SJCRH30 (cell line): ENCODE data around the gene RAB1B. TPM values are rescaled to one million over a fixed set of nuclear protein-coding genes. Genes with fewer than 3 reads are reported as not detected.

Source experiments
- DNase-seq, 2 experiments: peaks; one replicate each; pipeline ENCODE4 v3.0.0-alpha.2; 2015 to 2020
- H3K27ac ChIP-seq: fragments of 250-450 bp; sonication (Bioruptor Pico); 2 replicates; pipeline ENCODE4 v1.5.1; 2020; ENCODE audit warnings: mild to moderate bottlenecking, moderate library complexity
- H3K27me3 ChIP-seq: fragments of 250-450 bp; sonication (Bioruptor Pico); 2 replicates; pipeline ENCODE4 v1.5.1; 2020; ENCODE audit warnings: mild to moderate bottlenecking, moderate library complexity
- H3K36me3 ChIP-seq: fragments of 250-450 bp; sonication (Bioruptor Pico); 2 replicates; pipeline ENCODE4 v1.5.1; 2020; ENCODE audit warnings: mild to moderate bottlenecking, moderate library complexity
- H3K4me1 ChIP-seq: fragments of 250-450 bp; sonication (Bioruptor Pico); 2 replicates; pipeline ENCODE4 v1.5.1; 2020; ENCODE audit warnings: mild to moderate bottlenecking, moderate library complexity
- H3K4me3 ChIP-seq: fragments of 250-450 bp; sonication (Bioruptor Pico); 2 replicates; pipeline ENCODE4 v1.5.1; 2020; ENCODE audit warnings: mild to moderate bottlenecking, moderate library complexity
- H3K9me3 ChIP-seq: fragments of 250-450 bp; sonication (Bioruptor Pico); replicated peaks from 2 replicates; pipeline ENCODE4 v1.5.1; 2020; ENCODE audit warnings: mild to moderate bottlenecking, moderate library complexity
- total RNA-seq: library from RNA; depleted of rRNA; stranded (reverse); fragments of >200 nt; shearing (Covaris generic); gene quantifications from 2 replicates; pipeline ENCODE4 v1.2.3, GENCODE V29; 2014

Gene RAB1B
- total RNA-seq, 1 experiment from 2014 or later = 83.2 TPM

- Histone ChIP-seq H3K9me3 (no peaks in the 10 kb centered on the region), H3K36me3 (peaks cover 2% of the 10 kb centered on the region; the same call in 1 of the 2 replicates), H3K27ac (no peak overlapping the region), H3K4me1 (no peaks in the 10 kb centered on the region), H3K4me3 (no peak overlapping the region), H3K27me3 (no peaks in the 10 kb centered on the region)
- no peak for DNase-seq
Measured at GRCh38 chr11:66230978-66231377, 37.5 kb upstream of the RAB1B start.

- H3K36me3 ChIP-seq = peaks cover 2% of the 10 kb centered on the region; the same call in 1 of the 2 replicates
- no peaks in the 10 kb centered on the region for H3K27me3 ChIP-seq
- no peak for DNase-seq
- H3K4me1 ChIP-seq = no peaks in the 10 kb centered on the region
- no peak overlapping the region for H3K4me3 ChIP-seq
- H3K9me3 ChIP-seq = no peaks in the 10 kb centered on the region
- no peak overlapping the region for H3K27ac ChIP-seq
Measured at GRCh38 chr11:66231561-66231960, 36.9 kb upstream of the RAB1B start.

DNA sequence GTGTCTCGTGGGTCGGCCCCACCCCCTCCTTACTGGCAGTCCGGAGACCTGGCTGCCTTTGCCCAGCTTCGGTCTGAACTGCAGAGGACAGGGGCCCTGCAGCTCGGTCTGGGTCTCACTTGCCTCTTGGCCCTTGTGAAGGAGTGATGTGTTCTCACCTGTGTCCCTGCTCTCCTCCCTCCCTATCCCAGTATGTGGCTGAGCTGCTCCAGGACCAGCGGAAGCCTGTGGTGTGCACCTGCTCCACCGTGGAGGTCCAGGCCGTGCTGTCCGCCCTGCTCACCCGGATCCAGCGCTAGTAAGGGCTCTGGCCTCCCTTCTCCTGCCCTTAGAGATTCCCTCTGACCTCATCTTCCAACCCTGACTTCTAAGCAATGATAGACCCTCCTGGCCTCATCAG is 35.7 kb upstream of the RAB1B start:
- H3K4me3 ChIP-seq = no peak overlapping the region
- H3K9me3 ChIP-seq = no peaks in the 10 kb centered on the region
- no peaks in the 10 kb centered on the region for H3K4me1 ChIP-seq
- no peak overlapping the region for H3K27ac ChIP-seq
- no peaks in the 10 kb centered on the region for H3K27me3 ChIP-seq
- no peak for DNase-seq
- peaks cover 2% of the 10 kb centered on the region; the same call in 1 of the 2 replicates for H3K36me3 ChIP-seq

GRCh38 chr11:66233301-66233700 is 35.1 kb upstream of the RAB1B start:
- H3K4me3 ChIP-seq = no peak overlapping the region
- no peaks in the 10 kb centered on the region for H3K4me1 ChIP-seq
- H3K27me3 ChIP-seq = no peaks in the 10 kb centered on the region
- H3K9me3 ChIP-seq = no peaks in the 10 kb centered on the region
- no peak overlapping the region for H3K27ac ChIP-seq
- DNase-seq = no peak
- peaks cover 2% of the 10 kb centered on the region; the same call in 1 of the 2 replicates for H3K36me3 ChIP-seq

DNA sequence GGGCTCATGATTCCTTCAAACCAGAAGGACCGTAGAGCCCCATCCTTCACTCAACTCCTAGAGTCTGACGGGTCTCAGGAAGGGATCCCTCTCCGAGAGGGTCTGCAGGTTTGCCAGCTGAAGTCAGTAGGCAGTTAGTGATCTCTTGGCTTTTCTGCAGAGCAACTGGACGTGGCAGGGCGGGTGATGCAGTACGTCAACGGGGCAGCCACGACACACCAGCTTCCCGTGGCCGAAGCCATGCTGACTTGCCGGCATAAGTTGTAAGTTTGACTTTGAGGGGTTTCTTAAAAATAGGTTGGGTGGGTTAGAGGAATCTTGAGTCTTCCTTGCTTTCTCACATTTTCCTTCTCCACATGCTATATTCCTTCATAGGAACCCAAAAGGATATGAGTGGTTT is 33.3 kb upstream of the RAB1B start:
- Histone ChIP-seq H3K36me3 (peaks cover 2% of the 10 kb centered on the region; the same call in 1 of the 2 replicates), H3K27me3 (no peaks in the 10 kb centered on the region), H3K27ac (no peak overlapping the region), H3K4me3 (no peak overlapping the region), H3K9me3 (no peaks in the 10 kb centered on the region), H3K4me1 (no peaks in the 10 kb centered on the region)
- no peak for DNase-seq

DNA sequence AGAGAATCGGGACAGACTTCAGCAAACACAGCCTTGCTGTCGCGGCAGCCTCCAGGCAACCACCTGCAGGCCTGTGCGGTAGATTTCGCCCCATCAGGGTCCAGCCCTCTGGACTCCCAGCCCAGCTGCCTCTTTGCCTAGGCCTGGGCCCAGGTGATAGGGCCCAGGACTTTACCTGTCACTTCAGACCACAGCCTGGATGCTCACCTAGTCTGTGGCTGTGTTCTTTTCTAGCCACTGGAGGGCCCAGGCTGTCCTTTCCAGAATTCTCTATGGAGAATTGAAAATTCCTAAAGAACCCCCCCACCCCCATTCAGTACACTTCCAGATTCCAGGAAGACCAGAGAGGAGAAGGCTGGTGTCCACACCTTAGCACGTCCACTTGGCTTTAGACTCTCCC is 30.6 kb upstream of the RAB1B start:
- Histone ChIP-seq H3K27ac (no peak overlapping the region), H3K4me3 (no peak overlapping the region), H3K36me3 (peaks cover 2% of the 10 kb centered on the region; the same call in 1 of the 2 replicates), H3K4me1 (no peaks in the 10 kb centered on the region), H3K9me3 (no peaks in the 10 kb centered on the region), H3K27me3 (no peaks in the 10 kb centered on the region)
- no peak for DNase-seq

DNA sequence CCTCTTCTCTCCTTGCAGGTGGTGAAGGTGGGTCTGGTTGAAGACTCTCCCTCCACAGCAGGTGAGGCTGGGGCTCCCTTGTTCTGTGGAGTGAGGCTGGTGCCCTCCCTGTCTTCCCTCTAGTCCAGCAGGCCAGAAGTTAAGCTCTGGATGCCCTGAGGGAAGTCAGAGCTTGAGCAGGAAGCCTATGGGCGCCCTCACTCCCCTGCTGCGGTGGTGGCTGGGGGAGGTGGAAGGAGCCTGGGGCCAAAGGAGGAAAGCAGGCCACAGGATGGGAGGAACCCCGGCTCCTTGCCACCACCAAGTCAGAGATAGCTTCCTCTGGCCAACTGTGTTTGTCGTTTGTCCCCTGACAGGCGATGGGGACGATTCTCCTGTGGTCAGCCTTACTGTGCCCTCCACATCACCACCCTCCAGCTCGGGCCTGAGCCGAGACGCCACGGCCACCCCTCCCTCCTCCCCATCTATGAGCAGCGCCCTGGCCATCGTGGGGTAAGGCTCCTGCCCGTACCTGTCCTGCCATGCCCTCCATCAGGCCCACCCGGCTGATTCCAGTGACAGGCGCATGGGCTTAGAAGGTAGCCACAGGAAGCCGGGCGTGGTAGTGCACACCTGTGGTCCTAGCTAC is 29.5 kb upstream of the RAB1B start:
- no peaks in the 10 kb centered on the region; the same call in 1 of the 2 replicates for H3K36me3 ChIP-seq

GRCh38 chr11:66239511-66239910 is 28.9 kb upstream of the RAB1B start:
- Histone ChIP-seq H3K27me3 (no peaks in the 10 kb centered on the region), H3K4me3 (no peak overlapping the region), H3K9me3 (no peaks in the 10 kb centered on the region), H3K4me1 (no peaks in the 10 kb centered on the region), H3K36me3 (no peaks in the 10 kb centered on the region; the same call in 1 of the 2 replicates), H3K27ac (no peak overlapping the region)
- DNase-seq = no peak

More for the DNA sequence above, 29.5 kb upstream of the RAB1B start:
- Histone ChIP-seq H3K27ac (no peak overlapping the region), H3K27me3 (no peaks in the 10 kb centered on the region), H3K4me3 (no peak overlapping the region), H3K9me3 (no peaks in the 10 kb centered on the region), H3K4me1 (no peaks in the 10 kb centered on the region)
- DNase-seq = no peak

GRCh38 chr11:66239998-66240780 is 28.2 kb upstream of the RAB1B start:
- Histone ChIP-seq H3K36me3 (no peaks in the 10 kb centered on the region), H3K9me3 (no peaks in the 10 kb centered on the region), H3K27ac (no peak overlapping the region), H3K27me3 (no peaks in the 10 kb centered on the region), H3K4me3 (no peak overlapping the region), H3K4me1 (no peaks in the 10 kb centered on the region)
- no peak for DNase-seq

DNA sequence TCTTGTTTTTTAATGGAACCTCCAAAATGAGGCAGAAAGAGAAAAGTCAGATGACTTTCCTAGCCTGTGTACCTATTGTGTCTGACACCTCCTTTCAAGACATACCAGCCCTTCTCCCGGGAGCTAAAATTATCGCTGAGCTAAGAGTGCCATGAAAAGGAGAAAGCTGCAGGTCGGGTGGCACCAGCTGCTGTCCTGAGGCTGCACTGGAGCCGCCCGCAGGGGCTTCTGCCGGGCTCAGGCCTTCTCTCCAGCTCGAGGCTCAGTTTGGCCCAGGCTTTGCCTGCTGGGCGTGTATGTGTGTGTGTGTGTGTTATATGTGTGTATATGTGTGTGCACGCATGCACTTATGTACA is 27.7 kb upstream of the RAB1B start:
- Histone ChIP-seq H3K4me3 (no peak overlapping the region), H3K9me3 (no peaks in the 10 kb centered on the region), H3K4me1 (no peaks in the 10 kb centered on the region), H3K27ac (no peak overlapping the region), H3K27me3 (no peaks in the 10 kb centered on the region), H3K36me3 (no peaks in the 10 kb centered on the region)
- no peak for DNase-seq

DNA sequence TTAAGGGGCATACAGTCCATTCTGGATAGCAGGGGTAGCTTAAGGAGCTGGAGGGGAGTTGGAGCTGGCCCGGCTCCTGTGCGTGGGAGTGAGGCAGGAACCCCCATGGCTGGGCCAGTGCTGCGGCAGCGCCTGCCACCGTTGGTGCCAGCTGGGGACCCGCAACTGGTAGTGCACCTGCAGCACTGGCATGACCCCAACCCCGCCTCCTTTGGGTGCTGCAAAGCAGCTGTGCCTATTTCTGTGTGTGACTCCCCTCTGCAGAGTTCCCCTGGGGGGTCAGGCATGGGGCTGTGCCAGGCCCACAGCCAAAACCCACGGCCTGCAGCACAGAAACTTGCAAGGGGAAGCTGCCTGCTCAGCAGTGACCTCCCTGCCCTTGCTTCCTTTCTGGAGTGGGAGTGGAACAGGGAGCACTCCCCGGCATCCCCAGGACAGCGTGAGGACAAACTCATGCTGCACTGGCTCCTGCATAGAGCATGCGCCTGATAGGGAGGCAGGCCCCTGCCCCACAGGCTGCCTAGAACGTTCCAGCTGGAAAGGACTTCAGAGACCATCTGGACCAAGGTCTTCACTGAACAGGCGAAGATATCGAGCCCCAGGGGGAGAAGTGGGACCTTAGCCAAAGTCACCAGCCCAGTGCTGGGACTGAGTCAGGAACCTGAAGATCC is 26.2 kb upstream of the RAB1B start:
- Histone ChIP-seq H3K9me3 (no peaks in the 10 kb centered on the region), H3K4me1 (no peaks in the 10 kb centered on the region), H3K27ac (no peak overlapping the region), H3K27me3 (no peaks in the 10 kb centered on the region), H3K4me3 (no peak overlapping the region), H3K36me3 (no peaks in the 10 kb centered on the region)
- DNase-seq = no peak

DNA sequence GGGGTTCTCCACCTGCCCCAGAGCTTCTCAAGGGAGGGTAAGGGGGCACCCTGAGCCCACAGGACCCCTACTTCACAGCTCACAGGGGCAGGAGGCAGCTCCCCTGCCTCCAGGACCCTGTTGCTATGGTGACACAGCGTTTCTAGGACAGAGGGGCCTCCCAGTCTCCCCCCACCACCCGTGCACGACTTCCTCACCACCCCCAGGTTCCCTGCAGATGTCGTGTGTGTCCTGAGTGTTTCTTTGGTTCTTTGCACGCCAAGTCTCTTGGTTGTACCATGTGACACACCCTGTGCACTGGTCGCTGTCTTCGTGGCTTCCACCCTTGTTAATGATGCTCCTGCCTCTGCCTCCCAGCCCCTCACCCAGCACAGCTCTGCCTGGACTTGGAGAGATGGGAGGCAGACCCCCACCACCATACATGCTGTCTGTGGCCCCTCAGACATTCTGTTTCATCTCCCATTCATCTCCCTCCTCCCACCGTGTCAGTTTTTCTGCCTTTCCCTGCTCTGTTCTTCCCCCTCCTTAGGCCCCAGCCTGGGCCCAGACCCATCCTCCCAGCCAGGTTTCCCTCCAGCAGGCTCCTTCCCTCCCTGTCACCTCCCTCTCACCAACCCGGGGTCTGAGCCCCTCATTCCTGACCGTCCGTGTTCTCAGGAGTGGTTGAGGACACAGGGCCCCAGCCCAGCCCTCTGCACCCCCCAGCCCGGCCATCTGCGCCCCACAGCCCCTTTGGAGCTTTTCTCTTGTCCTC is 24.5 kb upstream of the RAB1B start:
- Histone ChIP-seq H3K4me3 (no peak overlapping the region), H3K27me3 (no peaks in the 10 kb centered on the region), H3K4me1 (no peaks in the 10 kb centered on the region), H3K36me3 (no peaks in the 10 kb centered on the region), H3K9me3 (no peaks in the 10 kb centered on the region), H3K27ac (no peak overlapping the region)
- no peak for DNase-seq

- Histone ChIP-seq H3K4me3 (no peak overlapping the region), H3K9me3 (no peaks in the 10 kb centered on the region), H3K27me3 (no peaks in the 10 kb centered on the region), H3K36me3 (no peaks in the 10 kb centered on the region; the same call in 1 of the 2 replicates), H3K4me1 (no peaks in the 10 kb centered on the region), H3K27ac (no peak overlapping the region)
- no peak for DNase-seq
Measured at GRCh38 chr11:66247295-66247694, 21.1 kb upstream of the RAB1B start.

- Histone ChIP-seq H3K4me1 (no peaks in the 10 kb centered on the region), H3K36me3 (no peaks in the 10 kb centered on the region; the same call in 1 of the 2 replicates), H3K9me3 (no peaks in the 10 kb centered on the region), H3K27ac (no peak overlapping the region), H3K27me3 (no peaks in the 10 kb centered on the region), H3K4me3 (no peak overlapping the region)
- DNase-seq = no peak
Measured at GRCh38 chr11:66247801-66248200, 20.6 kb upstream of the RAB1B start.

- Histone ChIP-seq H3K4me3 (no peak overlapping the region), H3K36me3 (no peaks in the 10 kb centered on the region; the same call in 1 of the 2 replicates), H3K9me3 (no peaks in the 10 kb centered on the region), H3K27ac (no peak overlapping the region), H3K4me1 (no peaks in the 10 kb centered on the region), H3K27me3 (no peaks in the 10 kb centered on the region)
- no peak for DNase-seq
Measured at GRCh38 chr11:66248903-66249302, 19.5 kb upstream of the RAB1B start.
